GM13977 (cell line): ENCODE measurements around the gene HS1BP3.

Experiments
- DNase-seq: peaks from one replicate; pipeline ENCODE4 v3.0.0; 2012; ENCODE audit warnings: low spot score
- CTCF ChIP-seq: IDR thresholded peaks from 2 replicates; pipeline ENCODE4 v1.5.1; 2012; ENCODE audit warnings: mild to moderate bottlenecking, control low read depth; ENCODE audit not compliant: insufficient read depth; ENCODE audit errors: extremely low read depth, missing control alignments
- in situ Hi-C: fragments of 300-500 bp; cut with MboI; formaldehyde crosslinking; loops from one replicate; pipeline ENCODE4 v1.12.0; 2022; ENCODE audit warnings: low sequenced_read_pairs, low pct_unique_long_range_greater_than_20kb, mixed read lengths, inconsistent platforms; ENCODE audit not compliant: unreplicated experiment

Gene HS1BP3

GRCh38 chr2:20617081-20617575 lies 33.8 kb downstream of the HS1BP3 start:
- in situ Hi-C loops: no loop called here
- TF ChIP-seq CTCF: no peak
- DNase-seq: no peak

- TF ChIP-seq CTCF: no peak
These were observed 34.5 kb downstream of the HS1BP3 start for GRCh38 chr2:20616341-20616871.

GRCh38 chr2:20615466-20616241 lies 35.2 kb downstream of the HS1BP3 start:
- DNase-seq: no peak
- no peak for TF ChIP-seq CTCF
- in situ Hi-C loops: no loop called here

More at GRCh38 chr2:20616341-20616871, 34.5 kb downstream of the HS1BP3 start:
- in situ Hi-C loops: no loop called here
- DNase-seq: no peak

GRCh38 chr2:20615068-20615465 lies 35.8 kb downstream of the HS1BP3 start:
- in situ Hi-C loops: no loop called here
- DNase-seq: no peak
- TF ChIP-seq CTCF: no peak

GRCh38 chr2:20614201-20615067 lies 36.5 kb downstream of the HS1BP3 start:
- in situ Hi-C loops: no loop called here
- TF ChIP-seq CTCF: no peak
- DNase-seq: no peak
